Left cardiac atrium (tissue), 4 donors: ENCODE results near the gene RTP3. TPM values are rescaled to one million over a fixed set of nuclear protein-coding genes. Genes with fewer than 3 reads are reported as not detected.
"Not testable (repeated sequence)": the region's sequence is repeated elsewhere in the genome, so short reads cannot be mapped to it uniquely, and the experiment has no call there.

Experiments used
- ATAC-seq, 2 donors: fragments of 200-7000 bp; cut with Tn5 transposase; one replicate each; pipeline ENCODE4 v1.9.1; 2020; ENCODE audit warnings: mild to moderate bottlenecking in 2 of 2, moderate library complexity in 2 of 2
- DNase-seq: peaks from one replicate; pipeline ENCODE4 v3.0.0-alpha.2; 2020
- intact Hi-C, 2 donors: fragments of 100-400 bp; cut with DNase I; formaldehyde crosslinking; loops; one replicate each; pipeline versions ENCODE4 v1.14.1 to v1.15.1; 2022 to 2023
- total RNA-seq, 2 donors: library from RNA; stranded (reverse); fragmentation: NEBNext Ultra II Directional; extraction: Animal tissue kit (Norgen Biotek cat#: 25700); gene quantifications; one replicate each; pipeline ENCODE4 v1.2.1, GENCODE V29; 2021
- donor health status: DM: no; HTN: yes; CAD: no.
- donor health status: DM: no; HTN: yes; CAD: no; lungs with severe emphysema.
- donor health status: DM: yes; HTN: yes; CAD: no.
- donor health status: Dilated cardiomyopathy.

RTP3 gene
- total RNA-seq, 2 donors from 2014 or later, result not detected

- ATAC-seq (peak; percentile 83 to 92), DNase-seq (peak; percentile 59)
- intact Hi-C loops, result no loop called here
Measured at GRCh38 chr3:46538803-46539442, 41.1 kb downstream of the RTP3 start.

- ATAC-seq, result no peak
- DNase-seq, result no peak
- intact Hi-C loops, result no loop called here
Measured at GRCh38 chr3:46539443-46540005, 41.7 kb downstream of the RTP3 start.

GRCh38 chr3:46540550-46540949 is 42.8 kb downstream of the RTP3 start:
- intact Hi-C loops, result no loop called here
- DNase-seq (no peak), ATAC-seq (no peak)

GRCh38 chr3:46541835-46542234 is 44.1 kb downstream of the RTP3 start:
- no peak for DNase-seq
- no peak for ATAC-seq

GRCh38 chr3:46542344-46542743 is 44.6 kb downstream of the RTP3 start:
- DNase-seq (no peak), ATAC-seq (no peak)
- intact Hi-C loops, result no loop called here

More at GRCh38 chr3:46541835-46542234, 44.1 kb downstream of the RTP3 start:
- intact Hi-C loops, result no loop called here

- intact Hi-C loops, result no loop called here
- DNase-seq (no peak), ATAC-seq (no peak)
Measured at GRCh38 chr3:46542801-46543201, 45.0 kb downstream of the RTP3 start.

GRCh38 chr3:46544771-46545503 is 47.2 kb downstream of the RTP3 start:
- ATAC-seq, result no peak
- intact Hi-C loops, result no loop called here
- DNase-seq, result no peak

- ATAC-seq (no peak), DNase-seq (no peak)
- intact Hi-C loops, result no loop called here
Measured at GRCh38 chr3:46545818-46546630, 48.2 kb downstream of the RTP3 start.

GRCh38 chr3:46546896-46547440 is 49.2 kb downstream of the RTP3 start:
- intact Hi-C loops, result no loop called here
- no peak for DNase-seq
- ATAC-seq, result no peak

- ATAC-seq, DNase-seq, intact Hi-C loops: not testable (repeated sequence)
Measured at GRCh38 chr3:46548611-46549010, 50.8 kb downstream of the RTP3 start.

- intact Hi-C loops, result no loop called here
- DNase-seq, result no peak
- ATAC-seq, result no peak
Measured at GRCh38 chr3:46549408-46549904, 51.7 kb downstream of the RTP3 start.

GRCh38 chr3:46549989-46550388 is 52.2 kb downstream of the RTP3 start:
- ATAC-seq, result no peak
- intact Hi-C loops, result loop anchor here in 1 of 2 donors (10.0 kb wide), 1 partner anchor 65 kb away; no protein-coding TSS in a partner anchor

More at GRCh38 chr3:46549989-46550388, 52.2 kb downstream of the RTP3 start:
- DNase-seq, result no peak

Other genes starting within 250 kb of the RTP3 start
- gene CCR2, start 143.9 kb upstream of the RTP3 start, total RNA-seq, result 1 to 10 TPM; 1.9 to 3.9 TPM
- gene CCR5, start 127.0 kb upstream of the RTP3 start, total RNA-seq, result 1 to 10 TPM; 1.4 to 2.2 TPM
- 1 to 10 TPM; 2.1 to 3.1 TPM for gene CCRL2, start 90.7 kb upstream of the RTP3 start, total RNA-seq
- 1 to 10 TPM; 2.9 to 3.1 TPM for gene LTF, start 33.1 kb upstream of the RTP3 start, total RNA-seq
- 10 to 100 TPM; 14.3 to 20.5 TPM for gene LRRC2, start 68.3 kb downstream of the RTP3 start, total RNA-seq
- not detected for gene FAM240A, start 114.5 kb downstream of the RTP3 start, total RNA-seq
- gene ALS2CL, start 195.7 kb downstream of the RTP3 start, total RNA-seq, result 10 to 100 TPM; 17.3 to 23.8 TPM
- gene TMIE, start 203.4 kb downstream of the RTP3 start, total RNA-seq, result under 1 TPM; 0.44 to 0.91 TPM
- gene PRSS50, start 219.9 kb downstream of the RTP3 start, total RNA-seq, result not detected